HepG2 (cell line): ENCODE results near the gene SMIM28. TPM values are rescaled to one million over a fixed set of nuclear protein-coding genes. Genes with fewer than 3 reads are reported as not detected.
A peak's percentile ranks its signal among the peaks of the same experiment; 100 is the strongest.

ENCODE experiments used
- EEA1 ChIP-seq: sonication (generic); formaldehyde crosslinking; IDR thresholded peaks from 2 replicates; pipeline ENCODE4 v1.5.1; 2020; ENCODE audit warnings: mild to moderate bottlenecking, missing genetic modification reagents, borderline replicate concordance
- ESRRA ChIP-seq: sonication (generic); formaldehyde crosslinking; IDR thresholded peaks from 2 replicates; pipeline ENCODE4 v1.5.1; 2020; ENCODE audit warnings: mild to moderate bottlenecking, low read depth, missing genetic modification reagents
- GABPA ChIP-seq, 2 experiments: IDR thresholded peaks; 2 replicates each; pipeline ENCODE4 v1.6.1; 2011 to 2016; ENCODE audit warnings: low read depth in 2 of 2, low read length in 1 of 2, missing biosample characterization in 1 of 2, missing genetic modification characterization in 1 of 2
- HOXD1 ChIP-seq: sonication (generic); formaldehyde crosslinking; IDR thresholded peaks from 2 replicates; pipeline ENCODE4 v1.5.0; 2020; ENCODE audit warnings: missing genetic modification reagents
- JDP2 ChIP-seq: sonication (generic); formaldehyde crosslinking; IDR thresholded peaks from 2 replicates; pipeline ENCODE4 v1.8.1; 2022; ENCODE audit warnings: missing genetic modification reagents, borderline replicate concordance
- MED8 ChIP-seq: sonication (generic); formaldehyde crosslinking; IDR thresholded peaks from 2 replicates; pipeline ENCODE4 v1.8.1; 2023; ENCODE audit warnings: mild to moderate bottlenecking, missing genetic modification reagents; ENCODE audit not compliant: insufficient replicate concordance
- NR2C2 ChIP-seq: sonication (generic); formaldehyde crosslinking; IDR thresholded peaks from 2 replicates; pipeline ENCODE4 v1.4.0; 2020; ENCODE audit warnings: missing genetic modification reagents, mild to moderate bottlenecking, moderate library complexity, borderline replicate concordance
- SNAPC2 ChIP-seq: sonication (generic); formaldehyde crosslinking; IDR thresholded peaks from 2 replicates; pipeline ENCODE4 v1.8.1; 2022; ENCODE audit warnings: mild to moderate bottlenecking, missing genetic modification reagents
- SPEN ChIP-seq: sonication (generic); formaldehyde crosslinking; IDR thresholded peaks from 2 replicates; pipeline ENCODE4 v1.5.1; 2020; ENCODE audit warnings: low read depth, mild to moderate bottlenecking, missing genetic modification reagents
- SYNCRIP ChIP-seq: fragments of 200-400 bp; formaldehyde crosslinking; IDR thresholded peaks from 2 replicates; pipeline ENCODE4 v1.6.1; 2018; ENCODE audit warnings: mild to moderate bottlenecking, low read depth, low read length; ENCODE audit not compliant: insufficient read depth
- TARDBP ChIP-seq: sonication (generic); formaldehyde crosslinking; IDR thresholded peaks from 2 replicates; pipeline ENCODE4 v1.8.0; 2022; ENCODE audit warnings: mild to moderate bottlenecking, missing genetic modification reagents
- ZNF17 ChIP-seq: sonication (generic); formaldehyde crosslinking; IDR thresholded peaks from 2 replicates; pipeline ENCODE4 v1.5.0; 2020; ENCODE audit warnings: mild to moderate bottlenecking, missing genetic modification reagents
- ZNF33B ChIP-seq: sonication (generic); formaldehyde crosslinking; IDR thresholded peaks from 2 replicates; pipeline ENCODE4 v1.5.1; 2020; ENCODE audit warnings: mild to moderate bottlenecking, missing genetic modification reagents
- ZNF75D ChIP-seq: sonication (generic); formaldehyde crosslinking; IDR thresholded peaks from 2 replicates; pipeline ENCODE4 v1.8.1; 2023; ENCODE audit warnings: missing genetic modification reagents, mild to moderate bottlenecking, borderline replicate concordance
- ZSCAN12 ChIP-seq: sonication (generic); formaldehyde crosslinking; IDR thresholded peaks from 2 replicates; pipeline ENCODE4 v1.9.0; 2021; ENCODE audit warnings: mild to moderate bottlenecking, missing genetic modification reagents
- polyA plus RNA-seq, 8 experiments: library from polyadenylated mRNA; depleted of rRNA in 3 of 8; stranded (reverse) in 7 of 8; unstranded in 1 of 8; fragments of >200 nt; fragmentation: Illumina TruSeq in 4 of 8; extraction: Trizol in 4 of 8; gene quantifications; 2 replicates each; pipeline versions ENCODE4 v1.2.1 to v1.2.3, GENCODE V29; 2011 to 2016; ENCODE audit warnings: low read depth in 4 of 8, missing spikeins in 1 of 8, mixed read lengths in 1 of 8; ENCODE audit not compliant: insufficient read depth in 1 of 8
- total RNA-seq, 5 experiments: library from RNA; depleted of rRNA; stranded (reverse); fragments of >200 nt; fragmentation: Illumina TruSeq; extraction: Trizol; gene quantifications; 2 replicates each; pipeline ENCODE4 v1.2.3, GENCODE V29; 2016; ENCODE audit warnings: low read depth in 1 of 5
- TF ChIP-seq, protein P1 (sequence below): sonication (generic); formaldehyde crosslinking; IDR thresholded peaks from 2 replicates; pipeline ENCODE4 v1.5.1; 2020; ENCODE audit warnings: missing genetic modification reagents, mild to moderate bottlenecking, borderline replicate concordance
- TF ChIP-seq, protein P2 (sequence below): sonication (generic); formaldehyde crosslinking; IDR thresholded peaks from 2 replicates; pipeline ENCODE4 v1.4.0; 2020; ENCODE audit warnings: missing genetic modification reagents
- TF ChIP-seq, protein P3 (sequence below): sonication (generic); formaldehyde crosslinking; IDR thresholded peaks from 2 replicates; pipeline ENCODE4 v1.5.0; 2020; ENCODE audit warnings: missing genetic modification reagents
- TF ChIP-seq, protein P4 (sequence below): IDR thresholded peaks from 2 replicates; pipeline ENCODE4 v1.6.1; 2016; ENCODE audit warnings: mild to moderate bottlenecking

The SMIM28 gene
- total and polyA plus RNA-seq, 2 of the 13 experiments (the other 11 are each of a cell fraction or from before 2014, with no cell fraction given) = not detected

DNA sequence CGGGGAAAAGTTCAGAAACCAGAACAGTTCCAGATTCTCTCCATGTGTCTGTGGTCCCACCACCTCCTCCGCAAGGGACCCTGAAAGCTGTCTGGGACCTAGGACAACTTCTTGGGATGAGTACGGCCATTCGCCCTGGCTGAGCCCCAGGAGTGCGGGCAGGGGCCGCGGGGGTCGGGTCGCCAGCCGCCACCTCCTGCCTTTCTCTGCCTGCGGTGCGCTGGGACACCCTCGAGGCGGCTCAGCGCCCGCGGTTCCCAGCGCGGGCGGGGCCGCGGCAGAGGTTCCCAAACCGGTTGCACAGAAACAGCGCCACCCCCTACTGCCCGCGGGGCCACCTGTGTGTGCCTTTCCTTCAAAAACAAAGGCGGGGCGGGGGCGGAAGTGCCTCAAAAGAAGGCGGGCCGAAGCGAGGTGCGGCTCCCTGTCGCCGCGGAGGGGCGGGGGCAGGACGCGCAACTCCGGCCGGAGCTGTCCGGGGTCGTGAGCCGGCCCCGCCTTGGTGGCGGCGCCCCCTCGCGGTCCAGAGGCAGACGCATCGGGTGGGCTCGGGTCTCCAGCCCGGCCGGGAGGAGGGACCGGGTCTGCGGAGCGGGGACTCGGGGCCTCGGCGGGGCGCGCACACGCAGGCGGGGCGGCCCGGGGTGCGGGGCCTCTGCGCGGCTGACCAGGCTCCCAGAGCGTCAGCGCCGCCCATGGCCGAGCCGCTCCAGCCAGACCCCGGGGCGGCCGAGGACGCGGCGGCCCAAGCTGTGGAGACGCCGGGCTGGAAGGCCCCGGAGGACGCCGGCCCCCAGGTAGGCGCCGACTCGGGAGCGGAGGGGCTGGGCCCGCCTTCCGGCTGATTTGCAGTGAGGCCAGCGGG is 26.3 kb downstream of the SMIM28 start, which contains the start of gene HEBP2 (continued):
- TF ChIP-seq, protein P1, sequence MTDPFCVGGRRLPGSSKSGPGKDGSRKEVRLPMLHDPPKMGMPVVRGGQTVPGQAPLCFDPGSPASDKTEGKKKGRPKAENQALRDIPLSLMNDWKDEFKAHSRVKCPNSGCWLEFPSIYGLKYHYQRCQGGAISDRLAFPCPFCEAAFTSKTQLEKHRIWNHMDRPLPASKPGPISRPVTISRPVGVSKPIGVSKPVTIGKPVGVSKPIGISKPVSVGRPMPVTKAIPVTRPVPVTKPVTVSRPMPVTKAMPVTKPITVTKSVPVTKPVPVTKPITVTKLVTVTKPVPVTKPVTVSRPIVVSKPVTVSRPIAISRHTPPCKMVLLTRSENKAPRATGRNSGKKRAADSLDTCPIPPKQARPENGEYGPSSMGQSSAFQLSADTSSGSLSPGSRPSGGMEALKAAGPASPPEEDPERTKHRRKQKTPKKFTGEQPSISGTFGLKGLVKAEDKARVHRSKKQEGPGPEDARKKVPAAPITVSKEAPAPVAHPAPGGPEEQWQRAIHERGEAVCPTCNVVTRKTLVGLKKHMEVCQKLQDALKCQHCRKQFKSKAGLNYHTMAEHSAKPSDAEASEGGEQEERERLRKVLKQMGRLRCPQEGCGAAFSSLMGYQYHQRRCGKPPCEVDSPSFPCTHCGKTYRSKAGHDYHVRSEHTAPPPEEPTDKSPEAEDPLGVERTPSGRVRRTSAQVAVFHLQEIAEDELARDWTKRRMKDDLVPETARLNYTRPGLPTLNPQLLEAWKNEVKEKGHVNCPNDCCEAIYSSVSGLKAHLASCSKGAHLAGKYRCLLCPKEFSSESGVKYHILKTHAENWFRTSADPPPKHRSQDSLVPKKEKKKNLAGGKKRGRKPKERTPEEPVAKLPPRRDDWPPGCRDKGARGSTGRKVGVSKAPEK (CRISPR knock-in tag) = no peak
- TF ChIP-seq MED8 (CRISPR knock-in tag) (peak; percentile 87), TARDBP (CRISPR knock-in tag) (peak; percentile 90; the same call in 1 of the 2 replicates), EEA1 (CRISPR knock-in tag) (no peak; the same call in 1 of the 2 replicates), SNAPC2 (CRISPR knock-in tag) (peak; percentile 85), HOXD1 (peak; percentile 91), ZSCAN12 (CRISPR knock-in tag) (peak; percentile 79; the same call in 1 of the 2 replicates), ZNF75D (CRISPR knock-in tag) (no peak), ZNF17 (CRISPR knock-in tag) (no peak), GABPA (IDR thresholded peaks at IDR 0.05; ENCODE audit: low read depth, low read length) (peak; percentile 70), GABPA (CRISPR knock-in tag; IDR thresholded peaks at IDR 0.05; ENCODE audit: low read depth) (peak; percentile 88), ZNF33B (CRISPR knock-in tag) (0 out of 2 replicates have a peak, but pooled peaks have one; percentile 31), JDP2 (CRISPR knock-in tag) (no peak; the same call in 1 of the 2 replicates), NR2C2 (CRISPR knock-in tag) (peak; percentile 76), SPEN (CRISPR knock-in tag) (peak; percentile 90), ESRRA (peak; percentile 76), SYNCRIP (no peak)
- TF ChIP-seq, protein P2, sequence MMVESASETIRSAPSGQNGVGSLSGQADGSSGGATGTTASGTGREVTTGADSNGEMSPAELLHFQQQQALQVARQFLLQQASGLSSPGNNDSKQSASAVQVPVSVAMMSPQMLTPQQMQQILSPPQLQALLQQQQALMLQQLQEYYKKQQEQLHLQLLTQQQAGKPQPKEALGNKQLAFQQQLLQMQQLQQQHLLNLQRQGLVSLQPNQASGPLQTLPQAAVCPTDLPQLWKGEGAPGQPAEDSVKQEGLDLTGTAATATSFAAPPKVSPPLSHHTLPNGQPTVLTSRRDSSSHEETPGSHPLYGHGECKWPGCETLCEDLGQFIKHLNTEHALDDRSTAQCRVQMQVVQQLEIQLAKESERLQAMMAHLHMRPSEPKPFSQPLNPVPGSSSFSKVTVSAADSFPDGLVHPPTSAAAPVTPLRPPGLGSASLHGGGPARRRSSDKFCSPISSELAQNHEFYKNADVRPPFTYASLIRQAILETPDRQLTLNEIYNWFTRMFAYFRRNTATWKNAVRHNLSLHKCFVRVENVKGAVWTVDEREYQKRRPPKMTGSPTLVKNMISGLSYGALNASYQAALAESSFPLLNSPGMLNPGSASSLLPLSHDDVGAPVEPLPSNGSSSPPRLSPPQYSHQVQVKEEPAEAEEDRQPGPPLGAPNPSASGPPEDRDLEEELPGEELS (CRISPR knock-in tag) = peak; percentile 85
- TF ChIP-seq, protein P3, sequence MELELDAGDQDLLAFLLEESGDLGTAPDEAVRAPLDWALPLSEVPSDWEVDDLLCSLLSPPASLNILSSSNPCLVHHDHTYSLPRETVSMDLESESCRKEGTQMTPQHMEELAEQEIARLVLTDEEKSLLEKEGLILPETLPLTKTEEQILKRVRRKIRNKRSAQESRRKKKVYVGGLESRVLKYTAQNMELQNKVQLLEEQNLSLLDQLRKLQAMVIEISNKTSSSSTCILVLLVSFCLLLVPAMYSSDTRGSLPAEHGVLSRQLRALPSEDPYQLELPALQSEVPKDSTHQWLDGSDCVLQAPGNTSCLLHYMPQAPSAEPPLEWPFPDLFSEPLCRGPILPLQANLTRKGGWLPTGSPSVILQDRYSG (CRISPR knock-in tag) = peak; percentile 71
- TF ChIP-seq, protein P4, sequence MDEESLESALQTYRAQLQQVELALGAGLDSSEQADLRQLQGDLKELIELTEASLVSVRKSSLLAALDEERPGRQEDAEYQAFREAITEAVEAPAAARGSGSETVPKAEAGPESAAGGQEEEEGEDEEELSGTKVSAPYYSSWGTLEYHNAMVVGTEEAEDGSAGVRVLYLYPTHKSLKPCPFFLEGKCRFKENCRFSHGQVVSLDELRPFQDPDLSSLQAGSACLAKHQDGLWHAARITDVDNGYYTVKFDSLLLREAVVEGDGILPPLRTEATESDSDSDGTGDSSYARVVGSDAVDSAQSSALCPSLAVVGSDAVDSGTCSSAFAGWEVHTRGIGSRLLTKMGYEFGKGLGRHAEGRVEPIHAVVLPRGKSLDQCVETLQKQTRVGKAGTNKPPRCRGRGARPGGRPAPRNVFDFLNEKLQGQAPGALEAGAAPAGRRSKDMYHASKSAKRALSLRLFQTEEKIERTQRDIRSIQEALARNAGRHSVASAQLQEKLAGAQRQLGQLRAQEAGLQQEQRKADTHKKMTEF (CRISPR knock-in tag) = peak; percentile 96
